Measurements from ENCODE around the gene ILK.

GRCh38 chr11:6609502-6610015 is 6.0 kb downstream of the ILK start:
- 0 out of 2 replicates have a peak, but pooled peaks have one; percentile 5 for TF ChIP-seq POLR2AphosphoS5 (IDR thresholded peaks at IDR 0.05; ENCODE audit: borderline replicate concordance, low read depth, low read length)
- no peak for TF ChIP-seq EZH2 (IDR thresholded peaks at IDR 0.05)

All from SK-N-MC (cell line).